Thyroid gland (tissue), 4 donors: ENCODE data around the gene COL25A1. TPM values are rescaled to one million over a fixed set of nuclear protein-coding genes. Genes with fewer than 3 reads are reported as not detected.

ENCODE experiments used
- DNase-seq, 2 donors: peaks; one replicate each; pipeline ENCODE4 v3.0.0-alpha.2; 2019
- H3K27ac ChIP-seq, 3 donors: fragments of 200-600 bp; sonication (generic); 1 replicate in 2 of 3; 2 replicates in 1 of 3; pipeline ENCODE4 v1.5.1; 2016 to 2019; ENCODE audit warnings: mild to moderate bottlenecking in 1 of 3, moderate library complexity in 1 of 3
- H3K27me3 ChIP-seq: fragments of 200-600 bp; sonication (generic); one replicate; pipeline ENCODE4 v1.5.1; 2019
- H3K36me3 ChIP-seq, 2 donors: fragments of 200-600 bp; sonication (generic); one replicate each; pipeline ENCODE4 v1.5.1; 2016 to 2019
- H3K4me1 ChIP-seq, 2 donors: fragments of 200-600 bp; sonication (generic); one replicate each; pipeline ENCODE4 v1.5.1; 2017 to 2019
- H3K4me3 ChIP-seq, 3 donors: fragments of 200-600 bp; sonication (generic); replicated peaks in 1 of 3; 1 replicate in 2 of 3; 2 replicates in 1 of 3; pipeline ENCODE4 v1.5.1; 2016; ENCODE audit warnings: mild to moderate bottlenecking in 1 of 3
- H3K9me3 ChIP-seq: fragments of 200-600 bp; sonication (generic); one replicate; pipeline ENCODE4 v1.5.1; 2017
- POLR2A ChIP-seq, 2 donors: fragments of 450-650 bp; IDR thresholded peaks; one replicate each; pipeline ENCODE4 v1.6.1; 2017; ENCODE audit warnings: antibody characterized with exemption in 2 of 2, mild to moderate bottlenecking in 2 of 2, moderate library complexity in 1 of 2
- WGBS, 2 donors: methylation state at CpG; one replicate each; pipeline ENCODE4 v1.1.5; 2017; 5-methylcytosine and 5-hydroxymethylcytosine counted together
- intact Hi-C: fragments of 100-400 bp; cut with DNase I; formaldehyde crosslinking; loops from one replicate; pipeline ENCODE4 v1.15.1; 2023
- total RNA-seq, 4 donors: library from RNA; depleted of rRNA; stranded (reverse); fragments of >200 nt; gene quantifications; one replicate each; pipeline ENCODE4 v1.2.3, GENCODE V29; 2016
- TF ChIP-seq, protein P1 (sequence below), 6 experiments: fragments of 200-600 bp in 3 of 6; fragments of 450-650 bp in 3 of 6; sonication (generic) in 3 of 6; IDR thresholded peaks; one replicate each; pipeline ENCODE4 v1.5.1; 2016 to 2019; ENCODE audit warnings: antibody characterized with exemption in 6 of 6, mild to moderate bottlenecking in 2 of 6, inconsistent platforms in 1 of 6, moderate library complexity in 1 of 6

The COL25A1 gene
- total RNA-seq, 4 donors from 2014 or later, result 5.5 to 21.0 (median 7.1) TPM

DNA sequence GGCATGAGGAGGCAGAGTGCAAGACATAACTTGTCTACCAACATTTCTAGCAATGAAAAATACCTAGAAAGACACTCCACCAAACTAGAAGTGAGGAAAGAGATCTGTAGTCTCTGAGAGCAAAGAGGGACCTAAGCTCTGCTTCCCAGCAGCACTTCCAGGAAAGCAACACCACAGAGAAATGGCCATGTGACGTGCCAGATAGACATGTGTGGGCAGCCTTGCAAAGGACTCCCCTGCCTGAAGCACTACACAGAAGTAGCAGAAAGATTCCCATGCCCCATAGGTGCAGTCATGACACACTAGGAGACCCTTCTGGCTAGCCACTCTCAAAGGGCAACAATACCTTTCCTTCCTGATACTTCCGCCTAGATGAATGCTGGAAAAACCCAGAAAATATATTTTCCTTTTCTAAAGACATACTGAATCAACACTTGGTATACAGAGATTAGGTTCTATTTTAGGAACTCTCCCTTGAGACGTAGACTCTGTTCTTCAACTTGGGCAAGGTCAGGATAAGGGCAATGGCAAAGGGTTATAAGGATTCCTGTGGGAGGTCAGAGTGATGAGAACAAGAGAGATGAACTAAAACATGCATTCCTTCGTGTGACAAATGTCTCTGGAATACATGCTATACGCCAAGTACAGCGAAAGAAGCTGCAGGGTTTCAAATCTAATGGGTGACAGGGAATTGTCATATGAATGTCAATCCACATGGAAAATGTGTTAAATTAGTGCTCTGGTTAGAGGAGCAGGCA, 352.1 kb downstream of the COL25A1 start:
- H3K27ac ChIP-seq, result no peak overlapping the region
- H3K4me1 ChIP-seq, result no peaks in the 10 kb centered on the region
- no peak for TF ChIP-seq POLR2A (IDR thresholded peaks at IDR 0.05)
- TF ChIP-seq, protein P1, sequence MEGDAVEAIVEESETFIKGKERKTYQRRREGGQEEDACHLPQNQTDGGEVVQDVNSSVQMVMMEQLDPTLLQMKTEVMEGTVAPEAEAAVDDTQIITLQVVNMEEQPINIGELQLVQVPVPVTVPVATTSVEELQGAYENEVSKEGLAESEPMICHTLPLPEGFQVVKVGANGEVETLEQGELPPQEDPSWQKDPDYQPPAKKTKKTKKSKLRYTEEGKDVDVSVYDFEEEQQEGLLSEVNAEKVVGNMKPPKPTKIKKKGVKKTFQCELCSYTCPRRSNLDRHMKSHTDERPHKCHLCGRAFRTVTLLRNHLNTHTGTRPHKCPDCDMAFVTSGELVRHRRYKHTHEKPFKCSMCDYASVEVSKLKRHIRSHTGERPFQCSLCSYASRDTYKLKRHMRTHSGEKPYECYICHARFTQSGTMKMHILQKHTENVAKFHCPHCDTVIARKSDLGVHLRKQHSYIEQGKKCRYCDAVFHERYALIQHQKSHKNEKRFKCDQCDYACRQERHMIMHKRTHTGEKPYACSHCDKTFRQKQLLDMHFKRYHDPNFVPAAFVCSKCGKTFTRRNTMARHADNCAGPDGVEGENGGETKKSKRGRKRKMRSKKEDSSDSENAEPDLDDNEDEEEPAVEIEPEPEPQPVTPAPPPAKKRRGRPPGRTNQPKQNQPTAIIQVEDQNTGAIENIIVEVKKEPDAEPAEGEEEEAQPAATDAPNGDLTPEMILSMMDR (IDR thresholded peaks at IDR 0.05), result no peak
- intact Hi-C loops, result no loop called here
- H3K27me3 ChIP-seq, result no peaks in the 10 kb centered on the region
- no peak overlapping the region for H3K4me3 ChIP-seq
- H3K9me3 ChIP-seq, result no peaks in the 10 kb centered on the region
- WGBS, 2 donors, result 86 to 88% methylated on average over 6 of the region's 6 CpGs
- H3K36me3 ChIP-seq, result no peaks in the 10 kb centered on the region
- no peak for DNase-seq

DNA sequence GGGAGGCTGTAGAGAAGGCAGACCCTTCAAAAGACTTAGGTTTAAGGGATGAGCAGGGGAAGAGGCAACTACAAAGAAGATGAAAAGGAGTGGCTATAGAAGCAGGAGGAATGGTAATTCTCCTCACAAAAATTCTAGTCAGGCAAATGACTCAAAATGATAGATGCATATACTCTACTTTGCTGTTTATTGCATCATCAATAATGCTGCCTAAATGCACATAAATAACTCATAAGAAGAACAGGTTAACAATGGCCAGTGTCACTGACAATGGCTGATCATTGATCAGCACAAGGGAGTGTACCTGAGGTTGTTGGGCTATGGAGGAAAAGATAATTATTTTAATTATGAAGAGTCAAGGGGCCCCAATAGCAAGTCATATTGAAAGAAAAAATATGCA, 354.9 kb downstream of the COL25A1 start:
- DNase-seq, result no peak
- H3K9me3 ChIP-seq, result no peaks in the 10 kb centered on the region
- H3K36me3 ChIP-seq, result no peaks in the 10 kb centered on the region
- H3K4me1 ChIP-seq, result no peaks in the 10 kb centered on the region
- H3K27ac ChIP-seq, result no peak overlapping the region
- H3K4me3 ChIP-seq, result no peak overlapping the region
- TF ChIP-seq POLR2A (IDR thresholded peaks at IDR 0.05), result no peak
- TF ChIP-seq, protein P1 (IDR thresholded peaks at IDR 0.05), result no peak
- no peaks in the 10 kb centered on the region for H3K27me3 ChIP-seq
- intact Hi-C loops, result no loop called here

DNA sequence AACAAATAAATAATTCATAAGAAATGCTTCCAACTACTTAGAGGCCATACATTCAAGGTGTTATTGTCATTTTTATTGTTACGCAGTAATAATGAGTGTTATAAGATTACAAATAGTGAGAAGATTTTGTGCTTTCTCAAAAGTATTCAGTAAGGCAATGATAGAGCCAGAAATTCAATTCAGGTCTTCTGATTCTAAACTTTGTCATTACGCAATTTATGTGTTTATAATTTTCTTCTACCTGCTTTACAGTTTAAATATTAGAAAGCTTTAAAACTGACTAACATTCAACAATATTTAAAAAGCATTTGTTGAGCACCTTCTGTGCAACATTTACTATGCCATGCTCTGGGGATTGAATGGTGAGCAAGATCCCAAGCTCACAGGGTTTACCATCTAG, 356.2 kb downstream of the COL25A1 start:
- no peak for DNase-seq
- Histone ChIP-seq H3K27me3 (no peaks in the 10 kb centered on the region), H3K4me1 (no peaks in the 10 kb centered on the region), H3K4me3 (no peak overlapping the region), H3K27ac (no peak overlapping the region), H3K36me3 (no peaks in the 10 kb centered on the region), H3K9me3 (no peaks in the 10 kb centered on the region)
- TF ChIP-seq, protein P1 (IDR thresholded peaks at IDR 0.05), result no peak
- no peak for TF ChIP-seq POLR2A (IDR thresholded peaks at IDR 0.05)
- WGBS, 2 donors, result 94 to 95% methylated on average over 2 of the region's 2 CpGs
- intact Hi-C loops, result no loop called here

DNA sequence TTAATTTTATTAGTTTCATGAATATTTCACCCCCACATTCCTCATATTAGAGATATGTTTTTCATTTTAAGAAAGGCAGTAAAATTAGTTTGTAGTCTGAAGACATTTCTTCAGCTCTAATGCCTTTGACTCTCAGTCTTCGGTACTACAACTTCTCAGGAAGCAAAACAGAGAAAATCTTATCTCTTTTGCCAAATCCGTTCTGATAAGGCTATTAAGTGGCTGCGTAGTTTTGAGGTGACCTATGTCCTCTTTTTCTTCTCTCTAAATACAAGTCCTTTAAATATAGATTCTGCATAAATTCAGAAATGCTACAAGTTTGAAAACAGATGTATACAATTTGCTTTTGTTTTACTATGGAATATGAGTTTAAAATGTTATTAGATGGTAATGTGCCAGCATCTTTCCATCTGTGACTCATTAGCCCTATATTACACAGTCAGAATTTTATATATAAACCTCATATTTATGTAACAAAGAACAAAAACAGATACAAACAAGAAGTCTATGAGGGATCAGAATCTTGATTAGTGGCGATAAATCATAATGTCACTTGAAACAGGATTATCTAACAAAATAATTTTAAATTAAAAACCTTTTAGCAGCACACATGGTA, 358.4 kb downstream of the COL25A1 start:
- Histone ChIP-seq H3K36me3 (no peaks in the 10 kb centered on the region), H3K4me1 (no peaks in the 10 kb centered on the region), H3K4me3 (no peak overlapping the region), H3K27me3 (no peaks in the 10 kb centered on the region), H3K9me3 (no peaks in the 10 kb centered on the region), H3K27ac (no peak overlapping the region)
- 64 to 73% methylated on average over 4 of the region's 4 CpGs for WGBS, 2 donors
- intact Hi-C loops, result no loop called here
- DNase-seq, result no peak
- TF ChIP-seq, protein P1 (IDR thresholded peaks at IDR 0.05), result no peak
- TF ChIP-seq POLR2A (IDR thresholded peaks at IDR 0.05), result no peak

DNA sequence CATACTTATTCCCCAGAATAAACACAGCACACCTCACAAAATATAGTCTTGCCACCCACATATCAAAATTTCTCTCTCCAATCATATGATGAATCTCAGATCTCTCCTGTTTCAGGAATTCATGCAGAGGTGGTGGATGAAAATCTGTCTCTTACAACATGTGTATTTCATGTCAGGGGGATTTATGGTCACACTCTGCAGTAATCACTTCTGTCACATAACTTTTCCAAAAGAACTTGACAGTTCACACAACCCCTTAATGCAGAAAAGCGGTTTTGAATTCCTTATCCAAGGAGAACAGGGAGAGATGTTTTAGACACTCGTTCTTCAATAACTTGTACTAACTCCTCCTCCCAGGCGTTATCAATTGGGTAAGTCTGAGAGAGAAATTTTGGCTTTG, 359.1 kb downstream of the COL25A1 start:
- Histone ChIP-seq H3K36me3 (no peaks in the 10 kb centered on the region), H3K4me3 (no peak overlapping the region), H3K4me1 (no peaks in the 10 kb centered on the region), H3K27ac (no peak overlapping the region), H3K27me3 (no peaks in the 10 kb centered on the region), H3K9me3 (no peaks in the 10 kb centered on the region)
- intact Hi-C loops, result no loop called here
- WGBS, 2 donors, result 87 to 89% methylated on average over 3 of the region's 3 CpGs
- TF ChIP-seq, protein P1 (IDR thresholded peaks at IDR 0.05), result no peak
- TF ChIP-seq POLR2A (IDR thresholded peaks at IDR 0.05), result no peak
- DNase-seq, result no peak
